B cell (primary cell): ENCODE results near the gene ASTN2.

Experiments used
- CTCF ChIP-seq: fragments of 200-600 bp; IDR thresholded peaks from one replicate; pipeline ENCODE4 v1.8.0; 2022; ENCODE audit warnings: antibody characterized with exemption, mild to moderate bottlenecking
- EZH2 ChIP-seq: IDR thresholded peaks from 2 replicates; pipeline ENCODE4 v1.6.1; 2012; ENCODE audit warnings: borderline replicate concordance, low read depth, mild to moderate bottlenecking, moderate library complexity, low read length; ENCODE audit not compliant: insufficient read depth, poor library complexity, severe bottlenecking

- TF ChIP-seq CTCF (no peak), EZH2 (no peak)
These were observed 232.8 kb downstream of the ASTN2 start for GRCh38 chr9:117182046-117182445.
